PC-9 (cell line): ENCODE data around the gene MINPP1. TPM values are rescaled to one million over a fixed set of nuclear protein-coding genes. Genes with fewer than 3 reads are reported as not detected.

ENCODE experiments used
- BruUV-seq: library from RNA; stranded (reverse); fragments of 400-500 nt; replicated peaks from 2 replicates; lab custom pipeline; 2021; lab: Mats Ljungman, UMichigan
- CTCF ChIA-PET: fragments of 300-600 bp; sonication (Branson Sonifier 250); formaldehyde crosslinking; loops from one replicate; lab custom pipeline; 2022; ENCODE audit warnings: antibody characterized with exemption; lab: Charles Lee
- POLR2A ChIA-PET: fragments of 300-600 bp; sonication (Branson Sonifier 250); formaldehyde crosslinking; loops from one replicate; lab custom pipeline; 2022; ENCODE audit warnings: antibody characterized with exemption; ENCODE audit not compliant: unreplicated experiment; lab: Charles Lee
- DNase-seq, 2 experiments: peaks; one replicate each; pipeline versions ENCODE4 v3.0.0 to v3.0.0-alpha.2; 2015 to 2022; ENCODE audit warnings: mixed read lengths in 1 of 2
- H2AFZ ChIP-seq: fragments of 200-600 bp; sonication (generic); 2 replicates; pipeline ENCODE4 v1.8.1; 2017; ENCODE audit warnings: antibody characterized with exemption
- H3F3A ChIP-seq: fragments of 200-600 bp; sonication (generic); 2 replicates; pipeline ENCODE4 v1.8.1; 2017; ENCODE audit warnings: antibody characterized with exemption, mild to moderate bottlenecking, low read depth; ENCODE audit not compliant: insufficient read depth
- H3K27ac ChIP-seq: fragments of 200-600 bp; sonication (generic); 2 replicates; pipeline ENCODE4 v1.6.1; 2016; ENCODE audit warnings: mixed run types
- H3K27me3 ChIP-seq: fragments of 200-600 bp; sonication (generic); 2 replicates; pipeline ENCODE4 v1.6.1; 2016; ENCODE audit warnings: low read depth, mixed run types; ENCODE audit not compliant: insufficient read depth
- H3K36me3 ChIP-seq: fragments of 200-600 bp; sonication (generic); 2 replicates; pipeline ENCODE4 v1.6.1; 2016; ENCODE audit warnings: low read depth, mixed run types
- H3K4me1 ChIP-seq: fragments of 200-600 bp; sonication (generic); replicated peaks from 2 replicates; pipeline ENCODE4 v1.6.1; 2016; ENCODE audit warnings: mixed run types; ENCODE audit not compliant: insufficient read depth
- H3K4me2 ChIP-seq: fragments of 200-600 bp; sonication (generic); 2 replicates; pipeline ENCODE4 v1.6.1; 2017; ENCODE audit warnings: mixed run types
- H3K4me3 ChIP-seq: fragments of 200-600 bp; sonication (generic); 2 replicates; pipeline ENCODE4 v1.6.1; 2016; ENCODE audit warnings: mixed run types
- H3K79me2 ChIP-seq: fragments of 200-600 bp; sonication (generic); 2 replicates; pipeline ENCODE4 v1.6.1; 2017; ENCODE audit warnings: low read depth, mixed run types
- H3K9me2 ChIP-seq: fragments of 200-600 bp; sonication (generic); 2 replicates; pipeline ENCODE4 v1.8.1; 2017; ENCODE audit warnings: mild to moderate bottlenecking; ENCODE audit not compliant: insufficient read depth
- H3K9me3 ChIP-seq: fragments of 200-600 bp; sonication (generic); 2 replicates; pipeline ENCODE4 v1.8.1; 2016; ENCODE audit warnings: low read depth; ENCODE audit not compliant: insufficient read depth
- H4K20me1 ChIP-seq: fragments of 200-600 bp; sonication (generic); 2 replicates; pipeline ENCODE4 v1.8.1; 2017; ENCODE audit not compliant: insufficient read depth
- CTCF ChIP-seq: fragments of 200-600 bp; sonication (generic); conservative IDR thresholded peaks from 2 replicates; pipeline ENCODE4 v1.6.1; 2017; ENCODE audit warnings: mixed run types, antibody characterized with exemption, mild to moderate bottlenecking, moderate library complexity
- EZH2 ChIP-seq: fragments of 200-600 bp; sonication (generic); IDR thresholded peaks from 2 replicates; pipeline ENCODE4 v1.8.0; 2017; ENCODE audit warnings: antibody characterized with exemption, low read depth
- intact Hi-C: fragments of 100-400 bp; cut with micrococcal nuclease; formaldehyde crosslinking; loops from one replicate; pipeline ENCODE4 v1.10.0; 2022; ENCODE audit not compliant: unreplicated experiment
- microRNA-seq: library from miRNA; unstranded; fragments of <30 nt; microRNA quantifications from one replicate; pipeline ENCODE4 v1.2.0, GENCODE V29; 2021; ENCODE audit warnings: borderline number of aligned reads, borderline replicate concordance
- total RNA-seq: library from RNA; stranded (reverse); gene quantifications from 2 replicates; pipeline ENCODE4 v1.2.3, GENCODE V29; 2021

Gene MINPP1
- total RNA-seq, 1 experiment from 2014 or later, result 14.4 TPM

GRCh38 chr10:87598700-87599099 lies 94.0 kb downstream of the MINPP1 start:
- no peaks in the 10 kb centered on the region for H4K20me1 ChIP-seq
- no peak overlapping the region for H2AFZ ChIP-seq
- peaks cover 16% of the 10 kb centered on the region for H3F3A ChIP-seq
- no TSS peak for BruUV-seq
- no peaks in the 10 kb centered on the region for H3K36me3 ChIP-seq
- no peak for TF ChIP-seq CTCF
- no peak for TF ChIP-seq EZH2
- peaks cover 20% of the 10 kb centered on the region for H3K4me1 ChIP-seq
- DNase-seq, result no peak
- ChIA-PET POLR2A (no interaction called here), CTCF (interaction anchor here (0.6 kb wide), 1 partner anchor 14 kb away, joined by 3 read pairs; no protein-coding TSS in a partner anchor)
- no peak overlapping the region for H3K27ac ChIP-seq
- intact Hi-C loops, result no loop called here
- no peak overlapping the region for H3K4me3 ChIP-seq
- H3K9me2 ChIP-seq, result no peaks in the 10 kb centered on the region
- H3K79me2 ChIP-seq, result no peaks in the 10 kb centered on the region
- no peaks in the 10 kb centered on the region for H3K27me3 ChIP-seq
- no peaks in the 10 kb centered on the region for H3K9me3 ChIP-seq
- H3K4me2 ChIP-seq, result no peak overlapping the region

- H3F3A ChIP-seq, result no peaks in the 10 kb centered on the region
- H3K27me3 ChIP-seq, result no peaks in the 10 kb centered on the region
- no peaks in the 10 kb centered on the region for H3K36me3 ChIP-seq
- ChIA-PET CTCF (no interaction called here), POLR2A (no interaction called here)
- H3K4me3 ChIP-seq, result no peak overlapping the region
- TF ChIP-seq CTCF (no peak), EZH2 (no peak)
- 0 out of 2 replicates have a peak, but pooled peaks cover under 1% of the 10 kb centered on the region for H3K4me1 ChIP-seq
- H3K27ac ChIP-seq, result no peak overlapping the region
- no peaks in the 10 kb centered on the region for H4K20me1 ChIP-seq
- H3K4me2 ChIP-seq, result no peak overlapping the region
- intact Hi-C loops, result no loop called here
- no TSS peak for BruUV-seq
- H3K9me2 ChIP-seq, result no peaks in the 10 kb centered on the region
- H2AFZ ChIP-seq, result no peak overlapping the region
- no peak for DNase-seq
- H3K79me2 ChIP-seq, result no peaks in the 10 kb centered on the region
- no peaks in the 10 kb centered on the region for H3K9me3 ChIP-seq
These were observed 95.9 kb downstream of the MINPP1 start for GRCh38 chr10:87600581-87600980.

Small RNA genes within 50 kb of the gene (microRNA-seq; reads per million reads assigned to microRNA genes)
- not detected for gene MIR4678

Other genes with a start within 250 kb of the MINPP1 start
- 1.1 and 1.9 TPM in 2 replicates for gene NUTM2D, start 147.1 kb upstream of the MINPP1 start, total RNA-seq
- 37.4 and 71.8 TPM in 2 replicates for gene PAPSS2, start 155.0 kb downstream of the MINPP1 start, total RNA-seq